OCI-LY7 (cell line): ENCODE measurements around the gene DUOXA1.

ENCODE experiments used
- EZH2phosphoT487 ChIP-seq: fragments of 200-600 bp; sonication (generic); IDR thresholded peaks from 2 replicates; pipeline ENCODE4 v1.6.1; 2018; ENCODE audit warnings: low read depth, borderline replicate concordance, mild to moderate bottlenecking, mixed run types, antibody characterized with exemption, low read length, moderate library complexity, mixed read lengths
- TF ChIP-seq, protein P1 (sequence below): fragments of 200-600 bp; sonication (generic); conservative IDR thresholded peaks from 2 replicates; pipeline ENCODE4 v1.5.1; 2014; ENCODE audit warnings: mild to moderate bottlenecking, antibody characterized with exemption, low read length, moderate library complexity, mixed read lengths

- TF ChIP-seq, protein P1, sequence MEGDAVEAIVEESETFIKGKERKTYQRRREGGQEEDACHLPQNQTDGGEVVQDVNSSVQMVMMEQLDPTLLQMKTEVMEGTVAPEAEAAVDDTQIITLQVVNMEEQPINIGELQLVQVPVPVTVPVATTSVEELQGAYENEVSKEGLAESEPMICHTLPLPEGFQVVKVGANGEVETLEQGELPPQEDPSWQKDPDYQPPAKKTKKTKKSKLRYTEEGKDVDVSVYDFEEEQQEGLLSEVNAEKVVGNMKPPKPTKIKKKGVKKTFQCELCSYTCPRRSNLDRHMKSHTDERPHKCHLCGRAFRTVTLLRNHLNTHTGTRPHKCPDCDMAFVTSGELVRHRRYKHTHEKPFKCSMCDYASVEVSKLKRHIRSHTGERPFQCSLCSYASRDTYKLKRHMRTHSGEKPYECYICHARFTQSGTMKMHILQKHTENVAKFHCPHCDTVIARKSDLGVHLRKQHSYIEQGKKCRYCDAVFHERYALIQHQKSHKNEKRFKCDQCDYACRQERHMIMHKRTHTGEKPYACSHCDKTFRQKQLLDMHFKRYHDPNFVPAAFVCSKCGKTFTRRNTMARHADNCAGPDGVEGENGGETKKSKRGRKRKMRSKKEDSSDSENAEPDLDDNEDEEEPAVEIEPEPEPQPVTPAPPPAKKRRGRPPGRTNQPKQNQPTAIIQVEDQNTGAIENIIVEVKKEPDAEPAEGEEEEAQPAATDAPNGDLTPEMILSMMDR: peak; percentile 95
- TF ChIP-seq EZH2phosphoT487: no peak
These were observed 3.0 kb downstream of the DUOXA1 start for GRCh38 chr15:45126535-45127158.
